Vagina (tissue), 2 donors: ENCODE data around the gene BDP1.
"Not testable (repeated sequence)": the region's sequence is repeated elsewhere in the genome, so short reads cannot be mapped to it uniquely, and the experiment has no call there.

ENCODE experiments used
- POLR2AphosphoS5 ChIP-seq, 2 donors: sonication (generic); formaldehyde crosslinking; IDR thresholded peaks; one replicate each; pipeline ENCODE4 v1.9.0; 2017; ENCODE audit warnings: antibody characterized with exemption in 2 of 2, mild to moderate bottlenecking in 2 of 2, low read depth in 1 of 2; ENCODE audit not compliant: insufficient read depth in 1 of 2
- TF ChIP-seq, protein P1 (sequence below), 3 experiments: fragments of 450-650 bp in 2 of 3; fragments of 200-600 bp in 1 of 3; sonication (generic) in 1 of 3; IDR thresholded peaks; one replicate each; pipeline ENCODE4 v1.5.1; 2017 to 2019; ENCODE audit warnings: antibody characterized with exemption in 3 of 3, mild to moderate bottlenecking in 2 of 3, moderate library complexity in 2 of 3

DNA sequence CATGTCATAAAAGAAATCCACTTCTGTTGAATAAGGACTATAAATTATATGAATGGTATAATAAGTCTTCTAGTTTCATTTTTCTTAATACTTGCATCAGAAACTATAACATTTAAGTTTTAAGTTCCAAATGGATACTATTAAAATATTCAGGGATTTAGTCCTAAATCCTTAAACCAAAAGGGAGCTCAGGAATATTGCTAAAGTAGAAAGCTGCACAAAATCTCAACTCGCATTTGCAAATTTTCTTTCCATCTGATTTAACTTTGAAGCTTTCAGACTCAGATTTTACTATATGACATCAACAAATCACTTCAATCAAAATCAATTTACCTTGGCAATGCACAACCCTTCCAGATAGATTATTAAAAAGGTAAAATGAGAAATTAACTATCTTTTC, 10.4 kb upstream of the BDP1 start:
- TF ChIP-seq POLR2AphosphoS5 (IDR thresholded peaks at IDR 0.05; ENCODE audit: insufficient read depth in 1 of 2, low read depth in 1 of 2), result not testable (repeated sequence)
- TF ChIP-seq, protein P1, sequence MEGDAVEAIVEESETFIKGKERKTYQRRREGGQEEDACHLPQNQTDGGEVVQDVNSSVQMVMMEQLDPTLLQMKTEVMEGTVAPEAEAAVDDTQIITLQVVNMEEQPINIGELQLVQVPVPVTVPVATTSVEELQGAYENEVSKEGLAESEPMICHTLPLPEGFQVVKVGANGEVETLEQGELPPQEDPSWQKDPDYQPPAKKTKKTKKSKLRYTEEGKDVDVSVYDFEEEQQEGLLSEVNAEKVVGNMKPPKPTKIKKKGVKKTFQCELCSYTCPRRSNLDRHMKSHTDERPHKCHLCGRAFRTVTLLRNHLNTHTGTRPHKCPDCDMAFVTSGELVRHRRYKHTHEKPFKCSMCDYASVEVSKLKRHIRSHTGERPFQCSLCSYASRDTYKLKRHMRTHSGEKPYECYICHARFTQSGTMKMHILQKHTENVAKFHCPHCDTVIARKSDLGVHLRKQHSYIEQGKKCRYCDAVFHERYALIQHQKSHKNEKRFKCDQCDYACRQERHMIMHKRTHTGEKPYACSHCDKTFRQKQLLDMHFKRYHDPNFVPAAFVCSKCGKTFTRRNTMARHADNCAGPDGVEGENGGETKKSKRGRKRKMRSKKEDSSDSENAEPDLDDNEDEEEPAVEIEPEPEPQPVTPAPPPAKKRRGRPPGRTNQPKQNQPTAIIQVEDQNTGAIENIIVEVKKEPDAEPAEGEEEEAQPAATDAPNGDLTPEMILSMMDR (IDR thresholded peaks at IDR 0.05), result not testable (repeated sequence)
